Measurements from ENCODE around the gene CNTNAP2.

Gene CNTNAP2

GRCh38 chr7:148031811-148032210, 1915.2 kb downstream of the CNTNAP2 start:
- no peaks in the 10 kb centered on the region for H3K36me3 ChIP-seq (ENCODE audit: control insufficient read depth, insufficient read depth, low read length)
- no peak overlapping the region for H3K4me3 ChIP-seq (ENCODE audit: insufficient read depth, low read depth, low read length, poor library complexity, severe bottlenecking)
- no peaks in the 10 kb centered on the region for H3K27me3 ChIP-seq (replicated peaks; ENCODE audit: control insufficient read depth, insufficient read depth, low read length, poor library complexity, severe bottlenecking)
- no peak for DNase-seq
- H3K9me3 ChIP-seq (ENCODE audit: control insufficient read depth, low read length) = no peaks in the 10 kb centered on the region
- H3K4me1 ChIP-seq (ENCODE audit: control insufficient read depth, insufficient read depth, low read length, poor library complexity, severe bottlenecking) = no peaks in the 10 kb centered on the region
- no peak overlapping the region for H3K27ac ChIP-seq (ENCODE audit: insufficient read depth, low read length, poor library complexity, severe bottlenecking)

GRCh38 chr7:148035950-148036349, 1919.3 kb downstream of the CNTNAP2 start:
- Histone ChIP-seq H3K4me3 (ENCODE audit: insufficient read depth, low read depth, low read length, poor library complexity, severe bottlenecking) (no peak overlapping the region), H3K9me3 (ENCODE audit: control insufficient read depth, low read length) (no peaks in the 10 kb centered on the region), H3K27ac (ENCODE audit: insufficient read depth, low read length, poor library complexity, severe bottlenecking) (no peak overlapping the region), H3K36me3 (ENCODE audit: control insufficient read depth, insufficient read depth, low read length) (no peaks in the 10 kb centered on the region), H3K27me3 (replicated peaks; ENCODE audit: control insufficient read depth, insufficient read depth, low read length, poor library complexity, severe bottlenecking) (no peaks in the 10 kb centered on the region), H3K4me1 (ENCODE audit: control insufficient read depth, insufficient read depth, low read length, poor library complexity, severe bottlenecking) (no peaks in the 10 kb centered on the region)
- no peak for DNase-seq

GRCh38 chr7:148037044-148037443, 1920.4 kb downstream of the CNTNAP2 start:
- no peaks in the 10 kb centered on the region for H3K4me1 ChIP-seq (ENCODE audit: control insufficient read depth, insufficient read depth, low read length, poor library complexity, severe bottlenecking)
- H3K27ac ChIP-seq (ENCODE audit: insufficient read depth, low read length, poor library complexity, severe bottlenecking) = no peak overlapping the region
- no peaks in the 10 kb centered on the region for H3K9me3 ChIP-seq (ENCODE audit: control insufficient read depth, low read length)
- no peaks in the 10 kb centered on the region for H3K27me3 ChIP-seq (replicated peaks; ENCODE audit: control insufficient read depth, insufficient read depth, low read length, poor library complexity, severe bottlenecking)
- H3K4me3 ChIP-seq (ENCODE audit: insufficient read depth, low read depth, low read length, poor library complexity, severe bottlenecking) = no peak overlapping the region
- H3K36me3 ChIP-seq (ENCODE audit: control insufficient read depth, insufficient read depth, low read length) = no peaks in the 10 kb centered on the region
- no peak for DNase-seq

DNA sequence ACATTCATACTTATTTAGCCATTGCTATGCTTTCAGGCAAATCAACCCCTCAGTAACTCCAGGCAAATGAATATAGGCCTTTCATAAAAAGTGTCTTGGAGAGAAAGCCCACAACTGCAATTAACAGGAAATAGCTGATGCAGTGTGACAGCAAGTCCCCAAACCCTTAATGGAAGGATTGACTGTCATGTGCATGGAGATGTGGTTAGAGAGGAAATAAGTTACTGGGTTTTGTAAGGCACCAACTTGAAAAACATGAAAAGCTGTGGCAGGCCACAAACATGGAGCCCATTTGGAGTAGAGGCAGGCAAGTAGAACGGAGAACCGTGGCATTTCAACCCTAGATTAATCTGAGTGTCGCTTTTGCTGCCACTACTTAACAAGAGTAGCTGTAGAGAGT, 1924.6 kb downstream of the CNTNAP2 start:
- no peak overlapping the region for H3K4me3 ChIP-seq (ENCODE audit: insufficient read depth, low read depth, low read length, poor library complexity, severe bottlenecking)
- no peak overlapping the region for H3K27ac ChIP-seq (ENCODE audit: insufficient read depth, low read length, poor library complexity, severe bottlenecking)
- H3K36me3 ChIP-seq (ENCODE audit: control insufficient read depth, insufficient read depth, low read length) = no peaks in the 10 kb centered on the region
- DNase-seq = no peak
- no peaks in the 10 kb centered on the region for H3K9me3 ChIP-seq (ENCODE audit: control insufficient read depth, low read length)
- no peaks in the 10 kb centered on the region for H3K4me1 ChIP-seq (ENCODE audit: control insufficient read depth, insufficient read depth, low read length, poor library complexity, severe bottlenecking)
- H3K27me3 ChIP-seq (replicated peaks; ENCODE audit: control insufficient read depth, insufficient read depth, low read length, poor library complexity, severe bottlenecking) = no peaks in the 10 kb centered on the region

DNA sequence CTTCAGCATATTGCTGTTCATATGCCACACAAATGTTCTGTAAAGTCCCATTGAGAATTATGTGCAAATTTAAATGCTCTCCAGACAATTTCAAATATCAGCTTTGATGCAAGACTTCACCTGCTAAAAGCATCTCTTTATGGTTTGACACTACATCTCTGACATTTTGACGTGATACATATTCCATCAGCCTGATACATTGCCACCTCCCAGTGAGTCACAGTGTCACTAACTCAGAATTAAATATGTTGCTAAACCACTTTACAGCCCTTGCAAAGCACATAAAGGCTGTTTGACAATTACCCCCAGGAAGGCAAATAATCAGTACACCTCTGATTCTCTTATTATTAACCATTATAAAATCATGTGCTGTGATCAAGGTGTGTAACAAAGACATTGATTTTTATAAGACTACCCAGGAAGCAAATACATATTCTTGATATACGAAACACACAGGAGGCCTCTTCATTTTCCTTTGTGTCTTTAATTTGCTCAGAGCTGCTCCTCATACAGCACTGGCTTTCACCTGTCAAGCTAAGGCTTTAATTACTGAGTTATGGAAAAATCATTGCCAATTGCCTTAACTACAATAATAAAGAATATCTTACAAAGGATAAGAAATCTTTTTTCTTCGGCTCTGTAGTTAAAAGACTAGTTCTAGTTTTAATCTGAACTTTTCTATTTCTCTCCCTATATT, 1926.5 kb downstream of the CNTNAP2 start:
- Histone ChIP-seq H3K36me3 (ENCODE audit: control insufficient read depth, insufficient read depth, low read length) (no peaks in the 10 kb centered on the region), H3K27ac (ENCODE audit: insufficient read depth, low read length, poor library complexity, severe bottlenecking) (no peak overlapping the region), H3K27me3 (replicated peaks; ENCODE audit: control insufficient read depth, insufficient read depth, low read length, poor library complexity, severe bottlenecking) (no peaks in the 10 kb centered on the region), H3K4me1 (ENCODE audit: control insufficient read depth, insufficient read depth, low read length, poor library complexity, severe bottlenecking) (no peaks in the 10 kb centered on the region), H3K4me3 (ENCODE audit: insufficient read depth, low read depth, low read length, poor library complexity, severe bottlenecking) (no peak overlapping the region), H3K9me3 (ENCODE audit: control insufficient read depth, low read length) (no peaks in the 10 kb centered on the region)
- DNase-seq = no peak

DNA sequence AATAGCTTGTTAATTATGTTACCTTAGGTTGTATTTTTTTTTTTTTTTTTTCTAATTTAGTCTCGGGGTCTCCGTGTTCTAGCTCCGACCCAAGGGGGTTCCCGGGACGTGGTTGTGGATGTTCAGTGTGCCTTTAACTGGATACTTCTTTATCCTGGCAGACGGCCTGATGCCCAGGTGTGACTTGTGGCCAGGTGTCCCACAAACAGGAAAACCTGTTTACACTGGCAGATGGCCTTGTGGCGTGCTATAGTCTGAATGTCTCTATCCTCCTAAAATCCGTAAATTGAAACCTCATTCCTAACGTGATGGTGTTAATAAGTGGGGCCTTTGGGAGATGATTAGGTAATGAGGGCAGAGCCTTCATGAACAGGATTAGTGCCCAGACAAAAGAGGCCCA, 1927.6 kb downstream of the CNTNAP2 start:
- no peaks in the 10 kb centered on the region for H3K4me1 ChIP-seq (ENCODE audit: control insufficient read depth, insufficient read depth, low read length, poor library complexity, severe bottlenecking)
- no peak overlapping the region for H3K27ac ChIP-seq (ENCODE audit: insufficient read depth, low read length, poor library complexity, severe bottlenecking)
- no peaks in the 10 kb centered on the region for H3K36me3 ChIP-seq (ENCODE audit: control insufficient read depth, insufficient read depth, low read length)
- H3K4me3 ChIP-seq (ENCODE audit: insufficient read depth, low read depth, low read length, poor library complexity, severe bottlenecking) = no peak overlapping the region
- DNase-seq = no peak
- H3K9me3 ChIP-seq (ENCODE audit: control insufficient read depth, low read length) = no peaks in the 10 kb centered on the region
- H3K27me3 ChIP-seq (replicated peaks; ENCODE audit: control insufficient read depth, insufficient read depth, low read length, poor library complexity, severe bottlenecking) = no peaks in the 10 kb centered on the region

- Histone ChIP-seq H3K9me3 (ENCODE audit: control insufficient read depth, low read length) (no peaks in the 10 kb centered on the region), H3K27ac (ENCODE audit: insufficient read depth, low read length, poor library complexity, severe bottlenecking) (no peak overlapping the region), H3K27me3 (replicated peaks; ENCODE audit: control insufficient read depth, insufficient read depth, low read length, poor library complexity, severe bottlenecking) (no peaks in the 10 kb centered on the region), H3K4me3 (ENCODE audit: insufficient read depth, low read depth, low read length, poor library complexity, severe bottlenecking) (no peak overlapping the region), H3K4me1 (ENCODE audit: control insufficient read depth, insufficient read depth, low read length, poor library complexity, severe bottlenecking) (no peaks in the 10 kb centered on the region), H3K36me3 (ENCODE audit: control insufficient read depth, insufficient read depth, low read length) (no peaks in the 10 kb centered on the region)
- no peak for DNase-seq
Measured at GRCh38 chr7:148045521-148045920, 1928.9 kb downstream of the CNTNAP2 start.

GRCh38 chr7:148049068-148049467, 1932.5 kb downstream of the CNTNAP2 start:
- Histone ChIP-seq H3K4me1 (ENCODE audit: control insufficient read depth, insufficient read depth, low read length, poor library complexity, severe bottlenecking) (no peaks in the 10 kb centered on the region), H3K9me3 (ENCODE audit: control insufficient read depth, low read length) (no peaks in the 10 kb centered on the region), H3K4me3 (ENCODE audit: insufficient read depth, low read depth, low read length, poor library complexity, severe bottlenecking) (no peak overlapping the region), H3K27ac (ENCODE audit: insufficient read depth, low read length, poor library complexity, severe bottlenecking) (no peak overlapping the region), H3K27me3 (replicated peaks; ENCODE audit: control insufficient read depth, insufficient read depth, low read length, poor library complexity, severe bottlenecking) (no peaks in the 10 kb centered on the region), H3K36me3 (ENCODE audit: control insufficient read depth, insufficient read depth, low read length) (no peaks in the 10 kb centered on the region)
- no peak for DNase-seq

DNA sequence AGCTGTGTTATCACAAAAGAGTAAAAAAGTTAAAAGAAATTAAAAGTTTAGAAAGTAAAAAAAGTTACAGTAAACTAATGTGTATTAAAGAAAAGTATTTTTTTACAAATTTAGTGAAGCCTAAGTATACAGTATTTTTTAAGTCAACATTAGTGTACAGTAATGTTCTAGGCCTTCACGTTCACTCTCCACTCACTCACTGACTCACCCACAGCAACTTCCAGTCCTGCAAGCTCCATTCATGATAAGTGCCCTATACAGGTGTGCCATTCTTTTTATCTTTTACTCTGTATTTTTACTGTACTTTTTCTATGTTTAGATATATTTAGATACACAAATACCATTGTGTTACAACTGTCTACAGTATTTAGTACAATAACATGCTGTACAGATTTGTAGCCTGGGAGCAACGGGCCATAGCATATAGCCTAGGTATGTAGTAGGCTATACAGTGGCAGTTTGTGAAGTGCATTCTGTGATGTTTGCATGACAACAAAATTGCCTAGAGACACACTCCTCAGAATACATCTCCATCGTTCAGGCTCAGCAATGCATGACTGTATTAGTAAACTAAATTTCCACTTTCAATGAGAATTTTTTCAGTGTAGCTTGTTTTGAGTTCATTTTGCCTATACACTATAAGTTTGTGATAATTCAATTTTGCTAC, 1934.0 kb downstream of the CNTNAP2 start:
- Histone ChIP-seq H3K27ac (ENCODE audit: insufficient read depth, low read length, poor library complexity, severe bottlenecking) (no peak overlapping the region), H3K36me3 (ENCODE audit: control insufficient read depth, insufficient read depth, low read length) (no peaks in the 10 kb centered on the region), H3K27me3 (replicated peaks; ENCODE audit: control insufficient read depth, insufficient read depth, low read length, poor library complexity, severe bottlenecking) (no peaks in the 10 kb centered on the region), H3K4me1 (ENCODE audit: control insufficient read depth, insufficient read depth, low read length, poor library complexity, severe bottlenecking) (no peaks in the 10 kb centered on the region), H3K9me3 (ENCODE audit: control insufficient read depth, low read length) (no peaks in the 10 kb centered on the region), H3K4me3 (ENCODE audit: insufficient read depth, low read depth, low read length, poor library complexity, severe bottlenecking) (no peak overlapping the region)
- DNase-seq = no peak

DNA sequence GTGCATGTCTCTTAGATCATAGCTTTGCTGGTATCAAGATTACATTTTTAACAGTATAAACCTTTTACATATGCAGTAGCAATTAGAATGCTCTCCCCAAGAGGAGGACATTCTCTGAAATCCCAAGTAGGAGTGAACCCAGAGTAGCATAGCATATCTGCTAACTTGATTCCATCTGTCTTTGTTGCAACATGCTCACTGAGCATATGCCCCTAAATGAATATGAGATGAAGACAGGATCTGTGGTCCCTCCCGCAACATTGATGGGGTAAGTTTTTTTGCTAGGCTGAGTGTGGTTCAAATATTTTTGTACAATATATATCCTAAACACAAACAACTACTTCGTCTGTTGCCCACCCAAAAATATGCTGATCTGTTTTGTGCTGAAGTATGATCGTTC, 1939.8 kb downstream of the CNTNAP2 start:
- H3K27ac ChIP-seq (ENCODE audit: insufficient read depth, low read length, poor library complexity, severe bottlenecking) = no peak overlapping the region

More for the DNA sequence above, 1939.8 kb downstream of the CNTNAP2 start:
- Histone ChIP-seq H3K9me3 (ENCODE audit: control insufficient read depth, low read length) (no peaks in the 10 kb centered on the region), H3K4me1 (ENCODE audit: control insufficient read depth, insufficient read depth, low read length, poor library complexity, severe bottlenecking) (no peaks in the 10 kb centered on the region), H3K4me3 (ENCODE audit: insufficient read depth, low read depth, low read length, poor library complexity, severe bottlenecking) (no peak overlapping the region), H3K27me3 (replicated peaks; ENCODE audit: control insufficient read depth, insufficient read depth, low read length, poor library complexity, severe bottlenecking) (no peaks in the 10 kb centered on the region), H3K36me3 (ENCODE audit: control insufficient read depth, insufficient read depth, low read length) (no peaks in the 10 kb centered on the region)
- no peak for DNase-seq
